GM21717 (cell line): ENCODE data around the gene XRRA1.
"Not testable (repeated sequence)": the region's sequence is repeated elsewhere in the genome, so short reads cannot be mapped to it uniquely, and the experiment has no call there.

ENCODE experiments used
- ATAC-seq: cut with Tn5 transposase; IDR thresholded peaks from one replicate; pipeline ENCODE4 v1.9.1; 2021; ENCODE audit warnings: mild to moderate bottlenecking, moderate library complexity; ENCODE audit not compliant: unreplicated experiment

The XRRA1 gene

DNA sequence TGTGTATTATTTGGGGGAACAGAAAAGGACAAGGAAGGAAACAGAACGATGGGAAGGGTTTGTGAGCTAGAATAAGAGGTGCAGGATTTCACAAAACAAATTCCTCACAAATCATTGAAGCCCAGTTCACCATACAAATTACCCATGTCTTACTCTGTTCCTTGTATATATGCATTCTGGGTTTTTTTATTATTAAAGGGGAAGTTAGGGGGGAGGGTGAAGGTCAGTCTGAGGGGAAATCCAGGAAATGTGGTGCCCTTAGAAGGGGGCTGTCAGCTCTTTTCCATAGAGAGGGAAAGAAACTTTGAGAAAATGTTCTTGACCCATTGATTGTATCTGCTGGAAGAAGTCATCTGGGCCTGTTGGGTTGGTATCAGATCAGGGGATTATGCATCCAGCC lies 109.4 kb downstream of the XRRA1 start:
- ATAC-seq, result no peak

DNA sequence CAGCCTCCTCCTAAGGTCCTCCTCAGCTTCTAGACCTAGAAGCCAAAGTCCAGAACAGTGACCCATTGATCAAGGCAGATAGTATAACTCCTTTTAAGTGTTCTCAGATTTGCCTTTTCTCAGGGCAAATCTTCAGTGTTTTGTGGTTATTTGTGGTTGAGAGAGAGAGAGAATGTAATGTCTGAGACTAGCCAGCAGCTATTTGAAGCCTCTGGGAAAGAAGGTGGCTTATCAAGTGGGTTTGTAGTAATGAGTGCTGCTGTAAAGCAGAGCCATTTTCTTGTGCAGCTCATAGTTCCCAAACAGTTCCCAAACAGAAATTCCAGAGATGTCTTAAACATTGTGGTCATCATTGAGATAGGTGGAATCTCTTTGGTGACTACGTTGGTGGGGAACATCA lies 110.7 kb downstream of the XRRA1 start:
- no peak for ATAC-seq

DNA sequence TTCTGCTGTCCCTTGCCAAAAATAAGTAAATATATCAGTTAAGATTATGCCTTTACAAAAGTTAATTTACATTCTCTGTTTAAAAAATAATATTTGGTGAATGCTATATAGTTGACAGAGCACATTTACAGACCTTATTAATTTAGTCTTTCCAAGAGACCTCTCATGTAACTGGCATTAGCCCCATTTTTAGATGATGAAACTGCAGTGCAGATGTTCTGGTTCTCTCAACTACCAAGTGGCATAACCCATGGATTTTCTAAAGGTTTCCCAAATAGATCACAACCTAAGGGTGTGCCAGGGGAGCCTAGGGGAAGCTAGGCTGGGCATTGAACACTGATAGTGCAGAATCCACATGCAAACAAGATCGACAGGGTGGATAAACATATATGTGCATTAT lies 111.7 kb downstream of the XRRA1 start:
- no peak for ATAC-seq

DNA sequence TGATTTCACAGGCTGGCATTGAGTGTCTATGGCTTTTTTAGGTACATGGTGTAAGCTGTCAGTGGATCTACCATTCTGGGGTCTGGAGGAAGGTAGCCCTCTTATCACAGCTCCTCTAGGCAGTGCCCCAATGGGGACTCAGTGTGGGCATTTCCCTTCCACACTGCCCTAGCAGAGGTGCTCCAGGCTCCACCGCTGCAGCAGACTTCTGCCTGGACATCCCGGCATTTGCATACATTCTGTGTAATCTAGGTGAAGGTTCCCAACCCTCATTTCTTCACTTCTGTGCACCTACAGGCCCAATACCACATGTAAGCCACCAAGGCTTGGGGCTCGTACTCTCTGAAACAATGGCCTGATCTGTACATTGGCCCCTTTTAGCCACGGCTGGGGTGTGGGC lies 122.0 kb downstream of the XRRA1 start:
- no peak for ATAC-seq

DNA sequence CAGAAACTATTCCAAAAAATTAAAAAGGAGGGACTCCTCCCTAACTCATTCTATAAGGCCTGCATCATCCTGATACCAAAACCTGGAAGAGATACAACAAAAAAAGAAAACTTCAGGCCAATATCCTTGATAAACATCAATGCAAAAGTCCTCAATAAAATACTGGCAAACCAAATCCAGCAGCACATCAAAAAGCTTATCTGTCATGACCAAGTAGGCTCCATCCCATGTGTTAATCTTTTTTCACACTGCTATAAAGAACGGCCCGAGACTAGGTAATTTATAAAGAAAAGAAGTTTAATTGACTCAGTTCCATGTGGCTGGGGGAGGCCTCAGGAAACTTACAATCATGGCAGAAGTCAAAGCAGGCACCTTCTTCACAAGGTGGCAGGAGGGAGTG lies 123.3 kb downstream of the XRRA1 start:
- not testable (repeated sequence) for ATAC-seq

DNA sequence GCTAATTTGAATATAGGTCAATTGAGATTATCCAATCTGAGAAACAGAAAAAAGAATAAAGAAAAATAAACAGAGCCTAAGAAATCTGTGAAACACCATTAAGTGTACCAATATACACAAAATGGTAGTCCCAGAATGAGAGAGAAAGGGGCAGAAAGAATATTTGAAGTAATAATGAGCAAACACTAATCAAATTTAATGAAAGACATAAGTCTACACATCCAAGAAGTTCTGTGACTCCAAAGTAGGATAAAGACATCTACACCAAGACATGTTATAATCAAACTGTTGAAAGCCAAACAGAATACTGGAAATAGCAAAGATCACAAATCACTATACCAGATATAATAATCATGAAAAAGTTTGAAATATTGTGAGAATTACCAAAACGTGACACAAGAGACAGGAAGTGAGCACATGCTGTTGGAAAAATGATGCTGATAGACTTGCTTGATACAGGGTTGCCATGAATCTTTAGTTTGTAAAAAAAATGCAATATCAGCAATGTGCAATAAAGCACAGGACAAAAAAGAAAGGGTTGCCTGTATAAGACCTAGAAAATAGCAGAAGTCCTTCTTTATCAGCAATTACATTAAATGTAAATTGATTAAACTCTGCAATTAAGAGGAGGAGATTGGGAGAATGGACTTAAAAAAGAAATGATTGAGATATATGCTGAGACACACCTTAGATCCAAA lies 124.5 kb downstream of the XRRA1 start:
- no peak for ATAC-seq

DNA sequence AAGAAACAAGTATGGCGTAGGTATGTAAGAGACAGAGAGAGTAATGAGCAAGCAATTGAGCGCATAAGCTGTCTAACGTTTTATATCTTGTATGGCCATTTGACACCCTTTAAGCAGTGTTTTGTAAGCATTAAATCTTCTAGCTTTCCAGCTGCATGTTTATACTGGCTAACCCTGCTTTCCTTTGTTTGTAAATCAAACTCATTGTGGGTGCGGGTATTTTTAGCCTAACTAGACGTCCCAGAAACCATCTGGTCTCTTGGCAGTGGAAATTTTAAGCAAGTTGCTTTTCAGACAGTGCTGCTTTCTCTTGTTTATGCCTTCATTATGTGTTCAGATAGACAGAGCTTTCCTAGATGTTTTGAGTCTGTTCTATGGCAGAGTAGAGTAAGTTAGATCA lies 126.7 kb downstream of the XRRA1 start:
- no peak for ATAC-seq

DNA sequence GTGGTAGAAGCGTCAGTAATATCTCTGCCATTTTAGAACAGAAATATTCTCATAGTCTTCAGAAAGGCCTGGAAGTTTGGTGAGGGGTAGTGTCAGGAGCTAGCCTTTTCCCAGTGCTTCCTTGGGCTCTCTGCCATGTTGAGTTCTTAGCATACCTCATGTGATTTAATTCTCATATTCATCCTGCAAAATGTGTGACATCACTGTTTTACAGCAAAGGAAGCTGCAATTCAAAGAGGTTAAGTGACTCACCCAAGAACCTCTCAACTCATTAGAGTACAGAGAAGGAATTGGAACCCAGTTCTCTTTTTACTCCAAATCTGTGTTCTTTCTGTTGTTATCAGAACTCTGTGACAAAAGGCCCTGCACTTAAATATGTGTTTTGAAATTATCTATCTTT lies 128.1 kb downstream of the XRRA1 start:
- no peak for ATAC-seq

DNA sequence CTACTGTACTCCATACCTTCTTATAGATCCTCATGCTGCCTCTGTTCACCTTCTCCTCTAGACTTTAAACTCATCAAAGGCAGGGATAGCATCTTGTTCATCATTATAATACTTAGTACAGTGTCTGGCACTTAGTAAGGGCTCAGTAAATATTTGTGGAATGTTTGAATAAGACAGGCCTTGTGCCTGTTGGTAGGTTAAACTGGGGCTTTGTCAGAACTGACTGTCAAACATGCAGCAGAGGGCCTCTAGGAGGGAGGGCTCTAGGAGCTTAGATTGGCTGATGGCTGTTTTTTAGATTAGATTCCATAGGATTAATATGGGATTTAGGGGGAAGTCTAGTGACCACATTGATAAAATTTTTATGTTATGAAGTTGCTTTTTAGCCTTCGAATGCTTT lies 129.5 kb downstream of the XRRA1 start:
- no peak for ATAC-seq

DNA sequence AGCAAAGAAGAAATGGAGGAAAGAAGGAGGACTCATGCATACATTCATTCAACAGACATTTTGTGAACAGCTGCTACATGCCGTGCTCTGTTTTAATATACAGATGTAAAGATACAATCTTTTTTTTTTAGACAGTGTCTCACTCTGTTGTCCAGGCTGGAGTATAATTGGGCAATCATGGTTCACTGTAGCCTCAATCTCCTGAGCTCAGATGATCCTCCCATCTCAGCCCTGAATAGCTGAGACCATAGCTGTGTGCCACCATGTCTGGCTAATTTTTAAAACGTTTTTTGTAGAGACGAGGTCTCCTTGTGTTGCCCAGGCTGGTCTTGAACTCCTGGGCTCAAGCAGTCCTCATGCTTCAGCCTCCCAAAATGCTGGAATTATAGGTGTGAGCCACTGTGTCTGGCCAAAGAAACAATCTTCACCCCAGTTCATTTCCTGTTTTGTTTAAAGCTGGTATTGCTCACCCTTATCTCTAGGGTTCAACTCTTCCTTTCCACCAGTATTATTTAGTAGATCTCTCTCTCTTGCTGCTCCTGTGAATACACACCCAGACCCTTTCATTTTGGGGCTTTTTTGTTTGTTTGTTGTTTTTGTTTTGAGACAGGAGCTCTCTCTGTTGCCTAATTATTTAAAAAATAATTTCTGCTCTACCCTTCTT lies 130.5 kb downstream of the XRRA1 start:
- ATAC-seq, result no peak

DNA sequence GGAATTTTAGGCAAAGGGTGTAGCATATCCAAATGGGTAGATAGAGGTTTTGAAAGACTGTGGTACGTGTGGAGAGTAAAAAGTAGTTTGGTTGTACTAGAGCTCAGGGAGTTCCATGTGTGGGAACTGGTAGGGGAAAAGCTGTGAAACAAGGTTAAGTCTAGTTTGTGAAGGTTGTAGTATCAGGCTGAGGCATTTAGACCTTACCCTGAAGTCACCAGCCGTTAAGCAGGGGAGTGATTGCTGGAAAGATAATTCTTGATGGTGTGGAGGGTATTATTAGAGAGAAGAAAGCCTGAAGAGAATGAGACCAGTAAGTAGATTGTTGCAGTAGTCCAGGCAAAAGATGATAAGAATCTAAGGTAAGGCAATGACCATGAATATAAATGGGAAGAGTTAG lies 132.2 kb downstream of the XRRA1 start:
- ATAC-seq, result no peak

DNA sequence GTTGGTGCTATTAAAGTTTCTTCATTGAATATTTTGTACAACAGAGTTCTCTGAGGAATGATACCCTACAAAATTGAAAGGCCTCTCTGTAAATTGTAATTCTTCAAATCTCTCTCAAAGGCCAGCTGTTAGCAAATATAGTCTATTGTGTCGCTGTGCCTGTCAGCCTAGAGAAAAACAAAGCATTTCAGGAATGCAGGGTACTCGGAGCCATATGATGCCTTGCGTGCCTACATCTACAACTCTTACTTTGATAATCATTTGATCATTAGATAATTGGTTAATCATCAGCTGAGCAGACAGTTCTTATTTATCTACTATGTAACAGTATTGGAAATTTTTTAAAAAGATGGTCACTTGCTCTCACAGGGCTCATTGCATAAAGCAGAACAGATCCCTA lies 132.9 kb downstream of the XRRA1 start:
- no peak for ATAC-seq

DNA sequence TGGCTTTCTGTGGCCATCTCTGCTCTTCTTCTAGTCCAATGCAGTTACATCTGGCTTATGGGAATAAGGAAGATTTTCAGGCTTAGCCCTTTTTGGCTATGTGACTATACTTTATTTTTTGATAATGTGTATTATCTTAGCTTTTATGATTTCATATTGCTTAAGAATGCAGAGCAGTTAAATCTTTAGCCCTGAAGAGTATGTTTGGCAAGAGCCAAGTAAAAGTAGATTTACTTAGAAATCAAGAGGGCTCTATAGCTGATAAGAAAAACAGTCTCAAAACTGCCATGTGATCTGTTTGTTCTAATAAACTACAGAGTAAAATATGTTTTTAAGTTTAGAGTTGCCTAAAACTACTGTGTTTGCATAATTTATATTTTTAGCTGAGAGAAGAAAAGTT lies 139.1 kb downstream of the XRRA1 start:
- ATAC-seq, result no peak

DNA sequence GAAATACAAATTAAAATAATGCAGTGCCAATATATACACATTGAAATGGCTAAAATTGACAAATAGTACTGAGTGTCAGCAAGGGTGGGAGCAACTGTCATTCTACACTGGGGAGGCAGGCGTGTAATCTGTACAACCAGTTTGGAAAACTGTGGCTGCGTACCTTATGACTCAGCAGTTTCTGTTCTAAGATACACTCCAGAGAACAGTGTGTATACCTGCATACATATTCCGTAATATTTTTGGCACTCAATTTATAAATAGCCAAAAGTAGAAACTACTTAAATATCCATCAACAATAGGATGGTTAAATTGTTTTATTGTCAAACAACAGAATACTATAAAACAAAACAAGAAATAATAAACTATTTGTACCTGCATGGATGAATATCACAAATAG lies 142.6 kb downstream of the XRRA1 start:
- ATAC-seq, result no peak

DNA sequence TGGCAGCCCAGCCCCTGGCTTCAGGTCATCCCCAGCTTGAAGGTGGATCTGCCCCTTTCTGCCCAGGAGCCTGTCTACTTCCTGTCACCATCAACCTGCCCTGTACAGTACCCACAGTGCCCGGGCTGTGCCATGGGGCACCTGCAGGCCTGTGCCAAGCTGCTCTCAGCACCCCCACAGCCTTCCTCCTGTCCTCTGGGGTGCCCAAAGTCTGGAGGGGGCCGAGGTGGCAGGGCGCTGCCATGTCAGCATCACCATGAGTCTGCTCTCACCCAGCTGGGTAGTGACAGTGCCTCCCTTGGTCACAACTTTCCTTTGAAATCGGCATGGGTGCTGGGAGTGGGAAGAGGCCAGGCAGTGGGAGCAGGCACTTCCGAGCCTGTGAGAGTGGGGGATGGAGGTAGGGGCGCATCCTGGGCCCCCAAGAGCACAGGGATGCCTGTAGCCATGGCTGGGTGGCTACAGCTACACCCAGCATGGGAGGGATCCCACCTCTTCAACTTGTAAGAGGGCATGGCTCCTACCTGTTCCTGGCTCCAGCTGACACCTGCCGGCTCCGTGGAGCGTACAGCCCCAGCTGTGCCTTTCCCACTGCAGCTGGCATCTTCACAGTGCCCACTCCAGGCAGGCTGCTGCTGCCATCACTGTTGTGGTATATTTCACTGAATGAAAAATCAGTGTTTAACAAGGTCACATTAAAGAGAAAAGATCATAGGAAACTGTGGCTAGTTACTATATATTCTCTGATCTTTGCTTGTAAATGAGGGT lies 157.4 kb downstream of the XRRA1 start:
- ATAC-seq, result no peak
